ENCODE data around the gene PLPPR3.

PLPPR3 gene

DNA sequence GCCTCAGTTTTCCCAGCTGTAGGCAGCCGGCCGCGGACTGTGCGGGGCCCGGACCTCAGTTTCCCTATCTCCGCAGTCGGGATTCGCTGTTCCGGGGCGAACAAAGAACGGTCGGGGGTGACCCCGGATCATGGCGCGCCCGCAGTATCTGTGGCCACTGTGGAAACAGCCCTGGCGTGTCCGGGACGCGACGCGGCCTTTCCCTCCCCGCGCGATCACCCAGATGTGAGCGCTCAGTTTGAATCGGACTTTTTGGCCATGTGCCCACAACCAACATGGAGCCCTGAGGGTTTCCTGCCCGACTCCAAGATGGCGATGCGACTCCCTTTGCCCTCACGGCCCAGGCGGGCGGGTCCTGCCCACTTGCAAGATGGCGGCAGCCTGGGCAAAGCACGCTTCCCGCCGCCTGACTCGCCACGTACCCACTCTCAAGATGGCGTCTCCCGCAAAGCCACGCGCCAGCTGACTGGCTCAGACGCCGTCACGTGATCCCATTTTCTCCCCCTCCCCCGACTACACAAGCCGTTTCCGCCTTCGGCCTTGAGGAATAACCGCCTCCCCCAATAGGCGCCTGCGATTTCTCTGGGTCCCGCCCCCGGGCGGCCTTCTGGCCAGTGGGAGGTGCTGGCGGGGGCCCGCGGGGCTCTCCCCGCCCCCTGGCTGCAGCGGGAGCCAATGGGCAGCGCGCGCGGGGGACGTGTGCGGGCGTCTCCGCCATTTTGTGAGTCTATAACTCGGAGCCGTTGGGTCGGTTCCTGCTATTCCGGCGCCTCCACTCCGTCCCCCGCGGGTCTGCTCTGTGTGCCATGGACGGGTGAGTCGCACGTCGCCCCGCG lies 24.8 kb downstream of the PLPPR3 start, which contains the start of gene PTBP1:
PTBP1 (plus strand) TSS at position 761 of the 836 bp plus-strand sequence; CDS start at position 807, 46 bp downstream.
- peak within 1 kb of the TSS; percentile 92 for H3K4me3 ChIP-seq (ENCODE audit: low read length)
- DNase-seq (ENCODE audit: low read depth) = peak; percentile 100
- TF ChIP-seq, protein P1, sequence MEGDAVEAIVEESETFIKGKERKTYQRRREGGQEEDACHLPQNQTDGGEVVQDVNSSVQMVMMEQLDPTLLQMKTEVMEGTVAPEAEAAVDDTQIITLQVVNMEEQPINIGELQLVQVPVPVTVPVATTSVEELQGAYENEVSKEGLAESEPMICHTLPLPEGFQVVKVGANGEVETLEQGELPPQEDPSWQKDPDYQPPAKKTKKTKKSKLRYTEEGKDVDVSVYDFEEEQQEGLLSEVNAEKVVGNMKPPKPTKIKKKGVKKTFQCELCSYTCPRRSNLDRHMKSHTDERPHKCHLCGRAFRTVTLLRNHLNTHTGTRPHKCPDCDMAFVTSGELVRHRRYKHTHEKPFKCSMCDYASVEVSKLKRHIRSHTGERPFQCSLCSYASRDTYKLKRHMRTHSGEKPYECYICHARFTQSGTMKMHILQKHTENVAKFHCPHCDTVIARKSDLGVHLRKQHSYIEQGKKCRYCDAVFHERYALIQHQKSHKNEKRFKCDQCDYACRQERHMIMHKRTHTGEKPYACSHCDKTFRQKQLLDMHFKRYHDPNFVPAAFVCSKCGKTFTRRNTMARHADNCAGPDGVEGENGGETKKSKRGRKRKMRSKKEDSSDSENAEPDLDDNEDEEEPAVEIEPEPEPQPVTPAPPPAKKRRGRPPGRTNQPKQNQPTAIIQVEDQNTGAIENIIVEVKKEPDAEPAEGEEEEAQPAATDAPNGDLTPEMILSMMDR (conservative IDR thresholded peaks at IDR 0.05; ENCODE audit: low read depth, low read length) = no peak

DNA sequence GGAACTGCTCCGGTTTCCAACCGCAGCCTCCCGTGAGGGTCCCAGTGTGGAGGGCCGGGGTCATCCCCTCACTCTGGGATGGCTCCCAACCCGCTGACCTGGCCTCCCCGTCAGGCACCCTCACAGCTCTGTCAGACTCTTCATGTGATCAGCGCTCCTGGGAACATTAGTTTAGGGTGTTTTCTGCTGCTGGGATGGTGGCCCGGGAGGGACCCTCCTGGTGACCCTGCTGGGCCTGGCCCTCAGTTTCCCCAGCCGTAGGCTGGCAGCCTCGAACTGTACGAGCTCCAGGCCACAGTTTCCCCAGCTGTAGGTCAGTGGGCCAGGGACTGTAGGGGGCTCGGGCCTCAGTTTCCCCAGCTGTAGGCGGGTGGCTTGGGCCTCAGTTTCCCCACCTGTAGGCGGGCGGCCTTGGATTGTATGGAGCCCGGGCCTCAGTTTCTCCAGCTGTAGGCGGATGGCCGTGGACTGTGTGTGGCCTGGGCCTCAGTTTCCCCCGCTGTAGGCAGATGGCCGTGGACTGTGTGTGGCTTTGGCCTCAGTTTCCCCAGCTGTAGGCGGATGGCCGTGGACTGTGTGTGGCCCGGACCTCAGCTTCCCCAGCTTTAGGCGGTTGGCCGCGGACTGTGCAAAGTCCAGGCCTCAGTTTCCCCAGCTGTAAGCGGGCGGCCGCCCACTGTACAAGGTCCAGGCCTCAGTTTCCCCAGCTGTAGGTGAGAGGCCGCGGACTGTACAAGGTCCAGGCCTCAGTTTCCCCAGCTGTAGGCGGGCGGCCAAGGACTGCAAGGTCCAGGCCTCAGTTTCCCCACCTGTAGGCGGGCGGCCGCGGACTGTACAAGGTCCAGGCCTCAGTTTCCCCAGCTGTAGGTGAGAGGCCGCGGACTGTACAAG lies 25.8 kb downstream of the PLPPR3 start:
- DNase-seq (ENCODE audit: low read depth) = no peak
- peak overlapping the region; percentile 62 for H3K4me3 ChIP-seq (ENCODE audit: low read length)

GRCh38 chr19:795073-795611 lies 26.6 kb downstream of the PLPPR3 start:
- TF ChIP-seq, protein P1 (conservative IDR thresholded peaks at IDR 0.05; ENCODE audit: low read depth, low read length) = no peak

More for the DNA sequence above, 25.8 kb downstream of the PLPPR3 start:
- TF ChIP-seq, protein P1 (conservative IDR thresholded peaks at IDR 0.05; ENCODE audit: low read depth, low read length) = no peak

DNA sequence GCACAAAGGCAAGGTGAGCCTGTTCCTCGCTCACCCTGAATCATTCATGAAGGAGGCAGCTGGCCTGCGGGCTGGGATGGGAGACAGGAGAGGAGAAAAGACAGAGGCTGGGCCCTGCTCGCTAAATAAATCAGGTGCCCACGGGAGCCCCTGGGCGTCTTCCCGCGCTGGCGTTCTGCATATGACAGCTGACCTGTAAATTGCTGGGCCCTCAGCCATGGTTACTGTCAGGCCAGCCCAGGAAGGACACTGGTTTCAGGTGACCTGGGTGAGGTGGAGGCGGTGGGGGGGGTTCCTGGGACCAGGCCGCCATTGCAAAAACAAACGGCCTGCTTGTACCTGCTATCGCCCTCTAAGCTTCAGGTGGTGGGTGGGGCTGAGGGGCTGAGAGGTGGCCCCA lies 27.9 kb downstream of the PLPPR3 start:
- no peak overlapping the region for H3K4me3 ChIP-seq (ENCODE audit: low read length)
- no peak for DNase-seq (ENCODE audit: low read depth)
- TF ChIP-seq, protein P1 (conservative IDR thresholded peaks at IDR 0.05; ENCODE audit: low read depth, low read length) = no peak

More at GRCh38 chr19:795073-795611, 26.6 kb downstream of the PLPPR3 start:
- no peak for DNase-seq (ENCODE audit: low read depth)
- H3K4me3 ChIP-seq (ENCODE audit: low read length) = no peak overlapping the region

DNA sequence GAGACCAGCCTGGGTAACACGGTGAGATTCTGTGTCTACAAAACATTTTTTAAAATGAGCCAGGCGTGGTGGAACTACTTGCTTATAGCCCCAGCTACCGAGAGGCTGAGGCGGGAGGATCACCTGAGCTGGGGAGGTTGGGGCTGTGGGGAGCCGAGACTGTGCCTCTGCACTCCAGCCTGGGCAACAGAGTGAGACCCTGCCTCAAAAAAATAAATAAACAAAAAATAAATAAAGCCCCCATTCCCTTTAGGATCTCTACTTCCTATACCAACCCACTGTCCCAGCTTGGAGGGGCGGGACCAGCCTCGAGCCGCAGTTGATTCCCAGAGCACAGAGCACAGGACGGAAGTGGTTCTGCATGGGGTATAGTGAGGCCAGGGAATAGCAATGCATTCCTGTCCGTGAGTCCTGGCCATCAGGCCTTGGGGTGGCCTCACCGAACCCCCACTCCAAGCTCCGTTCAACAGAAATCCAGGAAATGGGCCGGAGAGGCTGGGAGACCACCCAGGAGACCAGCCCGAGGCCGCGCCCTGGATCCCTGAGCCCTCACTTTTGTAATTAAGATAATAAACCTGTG lies 29.4 kb downstream of the PLPPR3 start:
- DNase-seq (ENCODE audit: low read depth) = no peak
- TF ChIP-seq, protein P1 (conservative IDR thresholded peaks at IDR 0.05; ENCODE audit: low read depth, low read length) = no peak
- H3K4me3 ChIP-seq (ENCODE audit: low read length) = no peak overlapping the region

- H3K4me3 ChIP-seq (ENCODE audit: low read length) = no peak overlapping the region
- DNase-seq (ENCODE audit: low read depth) = no peak
- TF ChIP-seq, protein P1 (conservative IDR thresholded peaks at IDR 0.05; ENCODE audit: low read depth, low read length) = no peak
Observed at GRCh38 chr19:791567-792305, 30.0 kb downstream of the PLPPR3 start.
